Retinal pigment epithelial cell (primary cell): ENCODE results near the gene INHBA.

ENCODE experiments used
- DNase-seq: peaks from one replicate; pipeline ENCODE4 v3.0.0-alpha.2; 2010; ENCODE audit warnings: low read depth
- H3K4me3 ChIP-seq: 2 replicates; pipeline ENCODE4 v1.5.1; 2011; ENCODE audit warnings: mild to moderate bottlenecking, low read length, control low read depth, moderate library complexity
- CTCF ChIP-seq: conservative IDR thresholded peaks from 2 replicates; pipeline ENCODE4 v1.5.1; 2011; ENCODE audit warnings: low read depth, low read length, control low read depth, inconsistent platforms

The INHBA gene

GRCh38 chr7:41716691-41717090, 13.8 kb upstream of the INHBA start:
- no peak for TF ChIP-seq CTCF
- no peak overlapping the region for H3K4me3 ChIP-seq
- no peak for DNase-seq

- DNase-seq: no peak
- no peak for TF ChIP-seq CTCF
- H3K4me3 ChIP-seq: no peak overlapping the region
Observed at GRCh38 chr7:41715000-41715399, 12.1 kb upstream of the INHBA start.

- no peak overlapping the region for H3K4me3 ChIP-seq
- DNase-seq: no peak
- peak; percentile 56 for TF ChIP-seq CTCF
Observed at GRCh38 chr7:41711283-41712064, 8.6 kb upstream of the INHBA start.

- H3K4me3 ChIP-seq: no peak overlapping the region
- TF ChIP-seq CTCF: no peak
- DNase-seq: no peak
Observed at GRCh38 chr7:41710838-41711237, 7.9 kb upstream of the INHBA start.

GRCh38 chr7:41709621-41710020, 6.7 kb upstream of the INHBA start:
- DNase-seq: no peak
- TF ChIP-seq CTCF: no peak
- H3K4me3 ChIP-seq: no peak overlapping the region

- no peak for TF ChIP-seq CTCF
- no peak for DNase-seq
- H3K4me3 ChIP-seq: no peak overlapping the region
Observed at GRCh38 chr7:41708581-41709358, 5.9 kb upstream of the INHBA start.
